GM21737 (cell line): ENCODE results near the gene EDAR.

Experiments used
- ATAC-seq: cut with Tn5 transposase; IDR thresholded peaks from one replicate; pipeline ENCODE4 v1.9.1; 2021; ENCODE audit warnings: mild to moderate bottlenecking, moderate library complexity; ENCODE audit not compliant: unreplicated experiment

The EDAR gene

DNA sequence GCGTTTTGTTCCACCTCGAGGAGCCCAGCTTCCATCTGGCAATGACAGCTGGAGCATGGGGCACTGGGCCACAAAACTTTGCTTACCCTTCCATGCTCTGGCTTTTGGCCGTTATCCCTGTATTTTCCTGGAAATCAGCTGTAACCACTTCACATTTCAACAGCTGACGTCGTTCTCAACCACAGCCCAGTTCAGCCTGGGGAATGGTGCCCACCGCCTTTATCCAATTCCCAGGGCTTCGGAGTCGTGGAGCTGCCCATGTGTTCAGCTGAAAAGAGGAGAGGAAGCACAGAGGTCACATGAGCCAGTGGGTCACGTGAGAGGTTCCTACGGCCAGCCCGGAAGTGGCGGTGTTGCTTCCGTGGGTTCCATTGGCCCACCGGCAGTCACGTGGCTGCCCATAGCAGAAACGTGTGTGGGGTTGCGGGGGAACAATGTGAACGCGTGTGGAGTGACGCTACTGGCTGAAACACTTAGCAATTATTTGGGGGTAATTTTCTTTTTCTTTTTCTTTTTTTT lies 16.7 kb upstream of the EDAR start:
- no peak for ATAC-seq

- no peak for ATAC-seq
Observed at GRCh38 chr2:109001201-109001600, 12.2 kb upstream of the EDAR start.

- ATAC-seq = no peak
Observed at GRCh38 chr2:109000738-109001137, 11.7 kb upstream of the EDAR start.

DNA sequence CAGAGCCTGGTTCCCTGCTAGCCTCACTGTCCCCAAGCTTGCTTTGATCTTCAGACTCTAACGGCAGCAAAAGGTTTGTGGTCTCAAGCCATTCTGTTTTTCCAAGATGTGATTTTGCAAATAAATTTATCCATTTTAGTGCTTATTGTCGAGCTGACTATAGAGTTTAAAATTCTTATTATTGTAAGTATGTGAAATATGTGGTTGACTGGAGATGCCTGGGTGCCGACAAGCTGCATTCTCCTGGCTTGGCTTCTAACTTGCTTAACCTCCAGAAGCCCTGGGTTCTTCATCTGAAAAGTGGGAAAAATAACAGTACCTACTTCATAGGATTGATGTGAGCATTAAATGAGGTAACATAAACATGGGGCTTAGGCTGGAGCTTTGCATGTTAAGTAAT lies 9.9 kb upstream of the EDAR start:
- no peak for ATAC-seq

DNA sequence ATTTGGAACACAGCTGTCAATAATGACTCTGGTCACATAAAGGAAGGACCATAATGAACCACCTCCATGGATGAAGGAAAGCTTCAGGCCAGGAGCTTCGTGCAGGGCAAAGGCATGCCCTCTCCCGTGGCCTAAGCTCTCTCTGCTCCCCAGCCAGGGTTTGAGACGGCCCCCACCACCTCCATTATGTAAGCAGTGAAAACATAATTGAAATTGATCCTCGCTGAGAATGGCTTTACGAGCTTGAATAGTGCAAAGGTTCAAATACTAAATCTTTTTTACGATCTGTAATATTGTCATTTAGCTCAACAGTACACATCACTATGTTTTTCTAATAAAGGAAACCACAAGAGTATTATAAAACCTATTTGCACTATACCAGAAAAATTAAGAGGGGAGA lies 5.2 kb upstream of the EDAR start:
- no peak for ATAC-seq

DNA sequence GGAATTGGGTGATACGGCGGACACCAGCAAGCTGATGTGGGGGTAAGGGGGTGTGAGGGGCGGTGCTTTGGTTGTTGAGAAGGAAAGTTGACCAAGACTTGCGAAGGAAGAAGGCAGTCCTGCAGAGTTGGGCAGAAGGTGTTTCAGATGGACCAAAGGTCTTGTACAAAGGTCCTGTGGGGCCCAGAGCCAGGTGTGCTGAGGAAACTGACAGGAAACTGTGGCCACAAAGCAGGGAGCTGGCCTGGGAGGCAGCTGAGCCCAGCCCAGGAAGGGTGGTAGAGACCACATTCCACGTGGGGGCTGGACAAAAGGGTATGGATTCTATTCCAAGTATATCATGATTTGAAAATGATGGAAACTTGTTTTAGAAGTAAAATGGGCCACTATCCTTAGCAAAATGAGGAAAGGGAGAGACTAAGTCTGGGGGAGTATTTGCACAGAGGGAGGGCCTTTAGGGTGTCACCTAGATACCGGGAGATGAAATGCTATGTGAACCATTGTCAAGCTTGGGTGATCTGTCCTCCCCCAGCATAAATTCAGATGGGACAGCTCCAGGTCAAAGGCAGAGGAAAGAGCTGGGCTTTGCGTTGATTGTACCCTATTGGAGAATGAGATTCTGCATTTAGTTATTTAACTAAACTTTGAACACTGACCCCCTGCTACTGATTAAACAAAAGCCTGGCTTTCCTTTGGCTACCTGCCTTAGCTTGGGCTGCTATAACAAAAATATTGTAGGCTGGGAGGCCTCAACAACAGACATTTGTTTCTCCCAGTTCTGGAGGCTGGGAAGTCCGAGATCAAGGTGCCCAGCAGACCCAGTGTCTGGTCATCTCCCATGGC lies 4.3 kb upstream of the EDAR start:
- ATAC-seq = no peak

DNA sequence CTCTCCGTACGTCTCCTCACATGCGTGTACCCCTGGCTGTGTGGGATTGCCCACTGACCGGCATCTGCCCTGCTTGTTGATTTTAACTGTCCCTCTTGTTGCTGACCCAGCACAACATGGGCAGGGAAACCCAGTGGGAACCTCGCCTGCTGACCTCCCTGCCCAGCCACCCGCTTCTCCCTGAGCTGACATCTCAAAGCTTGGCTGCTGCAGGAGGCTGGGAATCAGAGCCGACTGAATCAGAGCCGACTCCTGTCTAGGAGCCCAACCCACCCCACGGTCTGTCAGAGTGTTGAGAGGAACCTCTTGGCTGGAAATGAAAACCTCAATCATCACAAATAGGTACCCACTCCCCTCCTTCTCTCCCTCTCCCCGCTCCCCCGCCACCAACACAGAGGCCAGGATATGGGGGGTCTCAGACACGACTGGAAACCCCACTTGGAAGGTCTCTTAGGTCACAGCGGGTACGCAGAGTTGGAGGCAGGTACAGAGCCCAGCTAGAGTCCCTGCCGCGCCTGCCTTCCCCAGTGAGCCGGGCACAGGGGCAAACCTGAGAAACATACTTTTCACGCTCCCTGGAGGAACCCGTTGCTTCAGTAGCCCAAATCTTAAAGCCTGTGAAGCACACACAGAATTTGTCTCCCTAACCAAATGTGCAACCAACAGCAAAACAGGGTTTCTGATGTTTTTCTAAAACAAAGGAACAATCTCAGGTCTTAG lies 784 bp downstream of the EDAR start:
- no peak for ATAC-seq

DNA sequence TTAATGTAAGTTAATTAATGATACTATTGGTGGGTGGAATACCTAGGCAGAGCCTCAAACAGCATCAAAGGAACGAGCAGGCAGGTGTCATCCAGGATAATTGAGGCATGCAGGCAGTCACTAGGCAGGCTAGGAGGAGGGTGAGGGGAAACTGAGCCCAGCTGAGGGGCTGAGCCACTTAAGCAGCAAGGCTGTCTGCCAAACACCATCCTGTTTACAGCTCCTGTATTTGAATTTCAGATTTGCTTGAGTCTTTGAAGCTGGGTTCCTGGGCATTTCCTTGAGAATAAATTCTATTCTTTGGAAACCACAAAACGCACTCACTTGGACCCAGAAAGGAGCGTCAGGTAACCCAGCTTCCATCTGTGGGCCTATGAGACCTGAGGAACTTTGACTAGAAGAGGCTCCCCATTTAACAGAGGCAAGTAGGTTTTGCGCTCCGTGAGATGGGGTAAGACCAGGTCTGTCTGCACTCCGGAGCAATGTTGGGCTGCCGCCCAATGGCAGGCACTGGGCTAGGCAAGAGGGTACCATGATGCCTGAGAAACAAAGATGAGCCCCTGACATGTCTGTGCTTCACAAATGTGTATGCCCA lies 2.0 kb downstream of the EDAR start:
- ATAC-seq = no peak

- ATAC-seq = no peak
Observed at GRCh38 chr2:108983610-108984009, 5.4 kb downstream of the EDAR start.

DNA sequence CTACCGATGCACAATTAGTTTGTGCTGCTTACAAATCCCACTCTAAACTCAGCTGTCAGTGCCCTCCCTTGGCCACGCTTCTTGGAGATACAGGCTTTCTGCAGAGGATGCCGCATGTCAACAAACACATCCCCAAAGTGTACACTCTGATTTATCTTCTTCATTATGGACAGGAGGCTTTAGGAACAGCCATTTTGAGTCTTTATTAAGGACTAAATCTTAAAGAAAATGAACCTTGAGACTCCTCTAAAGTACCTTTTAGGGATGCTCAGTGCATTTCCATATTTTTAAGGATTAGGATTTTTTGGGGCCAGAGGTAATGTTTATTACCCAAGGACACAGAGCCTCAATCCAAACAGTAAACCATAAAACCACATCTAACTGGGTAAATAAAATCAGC lies 6.0 kb downstream of the EDAR start:
- ATAC-seq = no peak

GRCh38 chr2:108982259-108982679 lies 6.8 kb downstream of the EDAR start:
- ATAC-seq = no peak

DNA sequence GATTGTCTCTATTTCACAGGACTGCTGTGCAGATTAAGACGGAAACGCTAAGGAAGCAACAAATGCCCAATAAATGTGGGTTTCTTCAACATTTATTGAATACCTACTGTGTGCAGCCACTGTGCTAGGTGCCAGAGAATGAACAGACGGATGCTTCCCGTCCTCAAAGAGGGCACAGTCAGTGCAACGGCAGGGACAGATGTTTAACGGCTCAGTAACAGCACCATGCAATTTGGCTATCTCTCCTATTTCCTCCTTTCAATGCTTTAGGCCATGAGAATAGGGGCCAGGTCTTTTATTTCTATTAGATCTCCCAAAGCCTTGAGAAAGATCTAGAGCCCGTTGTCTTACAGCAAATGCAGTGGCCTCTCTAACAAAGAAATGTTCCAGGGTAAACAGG lies 7.2 kb downstream of the EDAR start:
- no peak for ATAC-seq

- no peak for ATAC-seq
Observed at GRCh38 chr2:108980076-108980475, 8.9 kb downstream of the EDAR start.

- no peak for ATAC-seq
Observed at GRCh38 chr2:108979461-108979860, 9.6 kb downstream of the EDAR start.

DNA sequence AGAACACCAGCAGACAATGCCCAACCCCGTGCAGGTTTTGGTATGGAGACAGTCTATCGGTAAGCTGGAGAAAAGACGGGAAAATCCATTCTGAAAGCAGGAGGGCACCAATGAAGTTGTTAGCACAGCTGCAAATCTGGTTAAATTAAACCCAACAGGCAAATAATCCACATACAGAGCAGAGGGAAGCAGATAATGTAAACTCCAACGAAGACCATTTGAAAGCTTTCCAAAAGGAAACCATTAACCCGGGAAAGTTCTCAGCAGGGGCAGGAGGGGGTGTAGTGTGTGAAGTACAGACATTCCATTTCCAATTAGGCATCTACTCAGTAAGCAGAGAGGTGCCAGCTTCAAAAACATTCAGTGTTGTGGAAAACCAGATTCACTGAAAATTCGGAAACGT lies 10.3 kb downstream of the EDAR start:
- ATAC-seq = no peak

DNA sequence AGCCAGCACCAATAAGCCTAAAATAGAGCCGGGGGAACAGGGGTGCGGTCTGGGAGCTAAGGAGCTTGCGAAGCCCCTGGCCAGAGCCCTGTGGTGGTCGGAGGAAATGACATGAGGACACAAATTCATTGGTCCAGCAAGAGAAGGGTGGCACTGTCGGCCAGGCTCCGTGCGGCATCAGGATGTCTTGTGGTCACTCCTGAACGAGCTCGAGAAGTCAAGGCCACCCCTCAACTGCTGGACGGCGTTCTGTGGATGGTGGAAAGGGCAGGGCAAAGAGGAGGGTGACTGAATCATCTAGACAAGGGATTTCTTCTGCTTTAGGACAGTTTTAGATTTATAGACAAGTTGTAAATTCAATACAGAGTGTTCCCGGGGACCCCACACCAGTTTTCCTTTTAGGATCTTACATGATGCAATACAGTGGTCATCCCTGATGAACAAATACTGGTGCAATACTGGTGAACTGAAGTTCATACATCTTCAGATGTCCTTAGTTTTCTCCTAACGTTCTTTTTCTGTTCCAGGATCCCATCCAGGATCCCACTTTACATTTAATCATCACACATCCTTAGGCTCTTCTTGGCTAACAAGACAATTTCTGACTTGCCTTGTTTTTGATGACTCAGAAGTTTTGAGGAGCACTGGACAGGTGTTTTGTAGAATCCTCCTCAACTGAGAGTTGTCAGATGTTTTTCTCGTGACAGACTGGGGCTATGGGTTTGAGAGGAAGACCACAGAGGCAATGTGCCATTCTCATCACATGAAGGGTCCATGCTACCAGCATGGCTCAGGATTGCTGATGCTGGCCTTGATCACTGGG lies 13.2 kb downstream of the EDAR start:
- no peak for ATAC-seq

GRCh38 chr2:108974674-108975073 lies 14.3 kb downstream of the EDAR start:
- no peak for ATAC-seq

GRCh38 chr2:108972663-108973062 lies 16.4 kb downstream of the EDAR start:
- no peak for ATAC-seq

- ATAC-seq = no peak
Observed at GRCh38 chr2:108971661-108972566, 17.1 kb downstream of the EDAR start.

- ATAC-seq = no peak
Observed at GRCh38 chr2:108970369-108970768, 18.7 kb downstream of the EDAR start.
